Choroid plexus epithelial cell (primary cell): ENCODE measurements around the gene ANKS4B.
A peak's percentile ranks its signal among the peaks of the same experiment; 100 is the strongest.

Experiments
- DNase-seq: peaks from one replicate; pipeline ENCODE4 v3.0.0-alpha.2; 2010; ENCODE audit warnings: low read depth
- H3K4me3 ChIP-seq: 2 replicates; pipeline ENCODE4 v1.5.1; 2011; ENCODE audit warnings: low read depth, mild to moderate bottlenecking, control low read depth, low read length, moderate library complexity
- TF ChIP-seq, protein P1 (sequence below): conservative IDR thresholded peaks from 2 replicates; pipeline ENCODE4 v1.5.1; 2011; ENCODE audit warnings: low read depth, mild to moderate bottlenecking, control low read depth, inconsistent platforms, low read length, moderate library complexity

Gene ANKS4B

DNA sequence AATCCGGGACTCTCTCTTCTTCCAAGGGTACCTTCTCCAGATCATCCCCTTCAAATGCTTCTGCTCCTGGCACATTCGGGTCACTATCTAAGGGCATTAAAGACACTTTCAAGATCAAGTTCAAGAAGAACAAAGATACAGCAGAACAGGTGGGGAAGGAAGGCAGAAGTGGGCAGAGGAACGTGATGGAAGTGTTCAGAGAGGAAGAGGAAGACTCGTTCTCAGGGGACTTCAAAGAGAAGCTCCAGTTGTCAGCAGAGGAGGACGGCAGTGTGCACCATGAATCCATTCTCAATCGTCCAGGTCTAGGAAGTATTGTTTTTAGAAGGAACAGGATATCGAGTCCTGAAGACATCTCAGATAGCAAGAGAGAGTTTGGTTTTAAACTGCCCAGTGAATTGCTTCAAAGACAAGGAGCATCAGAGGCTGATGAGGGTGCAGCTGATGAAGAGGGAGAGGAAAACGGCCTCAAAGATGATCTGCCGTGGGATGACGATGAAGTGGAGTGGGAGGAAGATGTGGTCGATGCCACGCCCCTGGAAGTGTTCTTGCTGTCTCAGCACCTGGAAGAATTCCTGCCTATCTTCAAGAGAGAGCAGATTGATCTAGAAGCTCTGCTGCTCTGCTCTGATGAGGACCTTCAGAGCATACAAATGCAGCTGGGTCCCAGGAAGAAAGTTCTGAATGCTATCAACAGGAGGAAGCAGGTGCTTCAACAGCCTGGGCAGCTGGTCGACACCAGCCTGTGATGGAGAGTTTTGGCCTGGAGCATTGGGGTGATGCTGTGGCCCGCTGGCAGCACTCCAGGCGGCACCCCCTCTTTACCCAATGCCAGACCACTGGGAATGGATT, 16.8 kb downstream of the ANKS4B start:
- no peak for DNase-seq
- H3K4me3 ChIP-seq, result no peak overlapping the region
- TF ChIP-seq, protein P1, sequence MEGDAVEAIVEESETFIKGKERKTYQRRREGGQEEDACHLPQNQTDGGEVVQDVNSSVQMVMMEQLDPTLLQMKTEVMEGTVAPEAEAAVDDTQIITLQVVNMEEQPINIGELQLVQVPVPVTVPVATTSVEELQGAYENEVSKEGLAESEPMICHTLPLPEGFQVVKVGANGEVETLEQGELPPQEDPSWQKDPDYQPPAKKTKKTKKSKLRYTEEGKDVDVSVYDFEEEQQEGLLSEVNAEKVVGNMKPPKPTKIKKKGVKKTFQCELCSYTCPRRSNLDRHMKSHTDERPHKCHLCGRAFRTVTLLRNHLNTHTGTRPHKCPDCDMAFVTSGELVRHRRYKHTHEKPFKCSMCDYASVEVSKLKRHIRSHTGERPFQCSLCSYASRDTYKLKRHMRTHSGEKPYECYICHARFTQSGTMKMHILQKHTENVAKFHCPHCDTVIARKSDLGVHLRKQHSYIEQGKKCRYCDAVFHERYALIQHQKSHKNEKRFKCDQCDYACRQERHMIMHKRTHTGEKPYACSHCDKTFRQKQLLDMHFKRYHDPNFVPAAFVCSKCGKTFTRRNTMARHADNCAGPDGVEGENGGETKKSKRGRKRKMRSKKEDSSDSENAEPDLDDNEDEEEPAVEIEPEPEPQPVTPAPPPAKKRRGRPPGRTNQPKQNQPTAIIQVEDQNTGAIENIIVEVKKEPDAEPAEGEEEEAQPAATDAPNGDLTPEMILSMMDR, result no peak

DNA sequence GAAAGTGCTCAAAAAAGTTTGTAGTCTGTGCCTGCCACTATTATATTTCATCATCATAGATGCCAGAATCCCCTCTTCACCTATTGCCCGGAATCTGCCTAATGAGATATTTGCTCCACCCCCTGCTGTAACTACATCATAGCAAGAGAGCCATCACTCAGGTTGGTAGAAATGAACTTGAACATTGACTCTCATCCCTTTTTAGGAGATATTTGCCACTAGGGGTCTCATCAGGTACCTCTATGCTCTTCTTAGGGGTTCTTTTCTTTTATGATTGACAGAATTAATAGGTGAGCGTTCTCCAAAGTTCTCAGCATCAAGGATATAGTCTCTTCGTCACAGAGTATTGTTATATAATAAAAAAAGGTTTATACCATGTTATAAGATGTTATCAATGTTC, 20.0 kb downstream of the ANKS4B start:
- H3K4me3 ChIP-seq, result no peak overlapping the region
- TF ChIP-seq, protein P1, result no peak
- DNase-seq, result no peak

DNA sequence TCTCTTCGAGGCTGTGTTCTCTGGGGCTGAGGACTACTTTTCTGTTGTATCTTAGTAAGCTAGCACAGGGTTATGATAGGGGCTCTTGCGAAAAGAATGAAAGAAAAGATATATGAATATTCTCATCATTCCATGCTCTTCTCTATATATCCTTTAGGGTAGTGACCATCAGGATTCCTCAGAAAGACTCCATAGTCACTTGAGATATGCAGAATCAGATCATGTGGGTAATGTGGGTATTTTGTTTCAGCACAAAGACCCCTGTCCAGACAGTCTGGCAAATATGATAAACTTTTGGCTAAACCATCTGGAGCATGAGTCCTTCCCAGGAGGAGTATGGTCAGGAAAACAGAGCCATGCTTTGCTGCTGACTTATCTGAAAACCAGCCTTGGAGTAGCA, 23.1 kb downstream of the ANKS4B start:
- TF ChIP-seq, protein P1, result no peak
- DNase-seq, result no peak
- H3K4me3 ChIP-seq, result no peak overlapping the region

DNA sequence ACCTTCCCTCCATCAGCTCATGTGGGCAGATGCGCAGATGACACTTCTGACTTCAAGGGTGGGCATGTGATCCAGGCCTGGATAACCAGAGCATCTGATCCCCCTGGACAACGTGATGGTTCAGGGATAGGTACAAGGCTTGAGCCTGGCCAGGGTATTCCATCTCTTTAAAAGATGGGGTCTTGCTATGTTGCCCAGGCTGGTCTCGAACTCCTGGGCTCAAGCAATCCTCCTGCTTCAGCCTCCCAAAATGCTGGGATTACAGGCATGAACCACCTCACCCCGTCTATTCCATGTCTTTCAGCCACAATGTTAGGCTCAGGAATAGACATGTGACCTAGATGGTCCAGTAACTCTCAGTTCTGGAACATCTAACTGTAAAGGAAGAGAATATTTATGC, 23.8 kb downstream of the ANKS4B start:
- TF ChIP-seq, protein P1, result no peak
- H3K4me3 ChIP-seq, result no peak overlapping the region
- no peak for DNase-seq

DNA sequence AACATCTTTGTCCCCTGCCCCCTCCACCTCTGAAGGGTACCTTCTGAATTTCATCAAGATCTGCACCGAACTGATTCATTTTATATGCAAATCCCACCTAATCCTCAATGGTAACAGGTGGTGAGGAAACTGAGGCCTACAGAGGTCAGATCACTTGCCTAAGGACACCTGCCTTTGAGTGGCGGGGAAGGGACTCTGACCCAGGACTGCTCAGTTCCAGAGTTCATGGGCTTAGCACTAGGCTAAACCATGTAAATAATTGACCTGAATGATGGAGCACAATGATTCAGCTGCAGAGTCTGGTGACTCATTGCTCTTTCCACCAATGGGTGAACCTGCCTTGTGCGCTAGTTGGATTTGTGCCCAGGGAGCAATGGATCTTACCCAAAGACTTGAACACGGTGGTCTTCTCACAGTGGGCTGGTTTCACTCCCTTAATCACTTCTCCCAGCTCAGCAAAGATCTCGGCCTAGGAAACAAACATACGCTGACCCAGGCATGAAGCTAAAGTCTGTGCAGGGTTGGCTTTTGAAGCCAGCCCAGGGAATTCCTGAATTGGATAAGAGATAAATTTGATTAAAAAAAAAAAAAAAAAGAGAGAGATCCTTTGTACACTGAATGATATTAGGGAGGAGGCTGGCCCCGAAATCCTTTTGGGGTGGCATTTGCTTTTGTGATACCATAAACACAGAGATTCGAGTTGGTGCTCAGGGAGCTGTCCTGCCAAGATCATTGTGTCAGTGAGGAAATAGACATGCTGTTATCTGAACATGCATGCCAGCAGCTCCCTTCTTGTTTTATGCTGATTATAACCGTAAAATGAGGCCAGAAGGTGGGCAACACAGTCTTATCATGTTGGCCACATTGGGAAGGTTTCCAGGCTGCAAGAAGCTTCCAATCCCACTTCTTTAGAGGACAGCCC, 27.6 kb downstream of the ANKS4B start:
- DNase-seq, result peak; percentile 71
- no peak overlapping the region for H3K4me3 ChIP-seq
- TF ChIP-seq, protein P1, result no peak

DNA sequence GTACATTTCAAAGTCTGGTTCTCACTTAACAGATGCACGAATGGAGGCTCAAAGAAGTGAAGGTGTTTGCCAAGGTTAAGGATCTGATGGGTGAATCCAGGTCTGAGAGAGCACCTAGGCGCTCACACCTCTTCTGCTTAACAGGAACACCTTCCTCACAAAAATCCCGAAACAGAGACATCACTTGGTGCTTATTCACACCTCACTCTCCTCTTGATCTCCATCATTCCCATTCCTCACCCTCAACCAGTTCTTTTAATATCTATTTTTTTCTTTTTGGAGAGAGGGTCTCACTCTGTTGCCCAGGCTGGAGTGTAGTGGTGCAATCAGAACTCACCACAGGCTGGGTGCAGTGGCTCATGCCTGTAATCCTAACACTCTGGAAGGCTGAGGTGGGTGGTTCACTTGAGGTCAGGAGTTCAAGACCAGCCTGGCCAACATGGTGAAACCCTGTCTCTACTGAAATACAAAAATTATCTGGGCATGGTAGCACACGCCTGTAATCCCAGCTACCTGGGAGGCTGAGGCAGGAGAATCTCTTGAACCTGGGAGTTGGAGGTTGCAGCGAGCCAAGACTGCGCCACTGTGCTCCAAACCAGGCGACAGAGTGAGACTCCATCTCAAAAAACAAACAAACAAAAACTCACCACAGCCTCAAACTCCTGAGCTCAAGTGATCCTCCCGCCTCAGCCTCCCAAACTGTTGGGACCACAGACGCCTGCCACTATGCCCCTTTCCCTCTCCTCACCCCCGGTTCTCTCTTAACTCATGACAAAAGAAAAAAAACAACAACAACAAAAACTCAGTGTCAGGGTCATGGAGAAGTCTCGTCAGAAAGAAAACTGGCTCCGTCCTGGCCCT, 29.5 kb downstream of the ANKS4B start:
- DNase-seq, result no peak
- no peak overlapping the region for H3K4me3 ChIP-seq
- TF ChIP-seq, protein P1, result no peak
